Lung microvascular endothelial cell (primary cell): Measurements from ENCODE around the gene LRRC4C. TPM values are rescaled to one million over a fixed set of nuclear protein-coding genes. Genes with fewer than 3 reads are reported as not detected.

ENCODE experiments used
- DNase-seq, 2 donors: peaks; one replicate each; pipeline versions ENCODE4 v3.0.0 to v3.0.0-alpha.2; 2010; ENCODE audit warnings: low read depth in 2 of 2
- total RNA-seq: library from RNA; depleted of rRNA; stranded (reverse); fragments of >200 nt; gene quantifications from 2 replicates; pipeline ENCODE4 v1.2.1, GENCODE V29; 2014

Gene LRRC4C
- total RNA-seq, 1 donor from 2014 or later = not detected

DNA sequence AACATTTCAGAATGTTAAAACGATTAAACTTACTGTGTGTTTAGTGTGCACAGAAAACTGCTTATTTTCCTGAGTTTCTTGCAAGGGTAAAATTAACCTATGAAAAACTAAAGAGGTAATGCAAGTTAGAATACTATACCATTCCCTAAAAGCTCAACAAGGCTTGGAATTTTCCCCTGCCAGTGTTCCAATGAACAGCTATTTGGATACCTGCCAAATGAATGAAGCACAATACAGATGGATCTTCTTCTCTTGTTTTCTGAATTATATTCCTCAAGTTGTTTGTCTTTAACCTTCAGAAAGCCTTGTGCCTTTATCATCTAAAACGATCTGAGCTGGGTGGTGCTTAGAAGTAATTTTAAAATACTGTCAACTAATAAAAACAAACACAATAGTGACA, 204.5 kb downstream of the LRRC4C start:
- DNase-seq = no peak

GRCh38 chr11:41250408-41250935, 209.0 kb downstream of the LRRC4C start:
- DNase-seq = no peak

GRCh38 chr11:41247621-41248020, 211.8 kb downstream of the LRRC4C start:
- DNase-seq = no peak

DNA sequence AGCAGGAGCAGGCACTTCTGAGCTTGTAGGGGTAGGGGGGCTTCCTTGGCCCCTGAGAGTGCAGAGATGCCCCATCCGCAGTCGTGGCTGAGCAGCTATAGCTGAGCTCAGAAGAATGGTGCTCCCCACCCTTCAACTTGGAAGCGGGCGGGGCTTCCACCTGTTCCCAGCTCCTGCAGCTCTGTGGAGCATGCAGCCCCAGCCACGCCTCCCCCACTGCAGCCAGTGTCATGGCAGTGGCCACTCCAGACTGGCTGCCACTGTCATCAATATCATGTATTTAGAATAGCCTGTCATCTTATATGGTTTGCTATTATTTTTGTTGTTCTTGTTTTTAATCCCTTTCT, 213.1 kb downstream of the LRRC4C start:
- DNase-seq = no peak

GRCh38 chr11:41245704-41246398, 213.6 kb downstream of the LRRC4C start:
- DNase-seq = no peak

- no peak for DNase-seq
Observed at GRCh38 chr11:41245184-41245583, 214.3 kb downstream of the LRRC4C start.

DNA sequence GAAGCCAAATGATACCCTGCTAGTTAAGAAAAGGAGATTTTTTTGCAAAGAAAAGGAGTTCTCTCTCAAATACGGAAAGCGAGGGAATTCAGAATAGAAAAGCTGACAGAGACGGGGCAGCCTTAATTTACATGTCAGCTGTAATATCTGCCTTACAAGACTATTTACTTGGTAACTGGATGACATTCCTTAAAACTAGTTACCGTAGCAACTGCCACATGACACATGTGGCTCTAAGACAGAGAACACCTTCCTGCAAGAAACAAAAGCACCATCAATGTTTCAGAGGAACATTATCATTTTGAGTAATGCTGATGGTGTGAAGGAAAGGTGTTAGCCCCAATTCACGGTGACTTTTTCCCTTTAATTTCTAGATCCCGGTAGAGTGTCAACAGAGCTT, 222.1 kb downstream of the LRRC4C start:
- no peak for DNase-seq

- DNase-seq = no peak
Observed at GRCh38 chr11:41235668-41236067, 223.8 kb downstream of the LRRC4C start.

- DNase-seq = no peak
Observed at GRCh38 chr11:41225856-41226633, 233.4 kb downstream of the LRRC4C start.

DNA sequence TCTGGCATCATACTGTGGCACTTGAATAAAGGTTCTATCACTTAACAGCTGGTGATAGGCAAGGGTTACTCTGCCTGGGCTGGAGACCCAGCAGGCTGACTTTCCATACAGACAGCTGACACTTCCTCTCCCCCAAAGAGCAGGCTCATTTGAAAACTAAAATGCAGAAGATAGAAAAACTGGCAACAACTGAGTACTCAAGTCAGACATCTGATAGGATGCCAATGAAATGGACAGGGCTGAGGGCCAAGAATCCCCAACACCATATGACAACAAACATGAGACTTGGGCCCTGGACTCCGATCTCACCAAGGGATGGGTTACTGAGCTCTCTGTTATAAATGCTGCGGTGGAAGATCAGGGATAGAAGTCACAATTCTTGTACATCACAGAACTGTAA, 237.2 kb downstream of the LRRC4C start:
- DNase-seq = no peak

DNA sequence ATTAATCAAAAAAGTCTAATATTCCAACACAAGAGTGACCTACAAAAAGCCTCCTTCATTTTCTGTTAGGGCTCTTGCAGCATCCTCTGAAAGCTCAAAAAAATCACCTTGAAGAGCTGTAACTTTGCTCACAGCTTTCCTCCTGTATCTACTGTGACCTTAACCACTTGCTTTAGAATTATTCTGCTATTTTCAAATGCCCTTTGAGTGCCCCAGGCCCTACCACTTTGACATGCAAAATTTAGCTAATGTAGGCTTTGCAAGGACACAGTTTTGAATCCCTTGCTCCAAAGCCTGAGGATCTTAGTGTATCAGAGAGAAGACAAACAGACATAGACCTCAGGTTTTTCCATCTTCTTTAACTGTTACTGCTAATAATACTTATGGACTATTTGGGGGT, 253.1 kb downstream of the LRRC4C start:
- DNase-seq = no peak

GRCh38 chr11:41201156-41201555, 258.3 kb downstream of the LRRC4C start:
- DNase-seq = peak in 1 of 2 donors; percentile 29

DNA sequence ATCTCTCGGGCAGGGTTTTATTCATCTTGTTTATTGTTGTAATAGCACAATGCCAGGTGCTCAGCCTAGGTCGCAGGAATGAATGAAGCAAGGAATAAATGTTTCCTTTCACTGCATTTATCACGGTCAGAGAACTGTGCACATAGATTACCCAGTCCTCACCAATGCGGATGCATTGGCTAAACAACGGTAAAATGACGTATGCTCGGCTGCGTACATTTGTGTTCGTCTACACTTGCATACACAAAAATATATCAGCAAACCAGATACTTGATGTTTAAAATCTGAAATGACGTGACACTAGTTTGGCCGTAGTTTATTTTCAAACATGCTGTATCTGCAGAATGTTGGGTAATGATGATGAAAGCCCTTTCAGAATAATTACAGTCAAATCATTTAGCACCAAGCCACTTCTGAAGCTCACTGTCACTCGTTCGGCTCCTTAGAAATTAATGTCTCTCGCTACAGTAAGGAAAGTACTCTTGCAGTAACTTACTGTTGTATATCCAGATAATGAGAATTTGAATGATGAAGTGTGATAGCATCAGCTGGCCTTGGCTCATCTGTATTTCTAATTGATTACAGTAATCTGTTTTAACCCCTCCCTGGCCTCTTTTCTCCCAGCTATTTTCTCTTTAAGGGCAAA, 268.9 kb downstream of the LRRC4C start:
- DNase-seq = no peak

DNA sequence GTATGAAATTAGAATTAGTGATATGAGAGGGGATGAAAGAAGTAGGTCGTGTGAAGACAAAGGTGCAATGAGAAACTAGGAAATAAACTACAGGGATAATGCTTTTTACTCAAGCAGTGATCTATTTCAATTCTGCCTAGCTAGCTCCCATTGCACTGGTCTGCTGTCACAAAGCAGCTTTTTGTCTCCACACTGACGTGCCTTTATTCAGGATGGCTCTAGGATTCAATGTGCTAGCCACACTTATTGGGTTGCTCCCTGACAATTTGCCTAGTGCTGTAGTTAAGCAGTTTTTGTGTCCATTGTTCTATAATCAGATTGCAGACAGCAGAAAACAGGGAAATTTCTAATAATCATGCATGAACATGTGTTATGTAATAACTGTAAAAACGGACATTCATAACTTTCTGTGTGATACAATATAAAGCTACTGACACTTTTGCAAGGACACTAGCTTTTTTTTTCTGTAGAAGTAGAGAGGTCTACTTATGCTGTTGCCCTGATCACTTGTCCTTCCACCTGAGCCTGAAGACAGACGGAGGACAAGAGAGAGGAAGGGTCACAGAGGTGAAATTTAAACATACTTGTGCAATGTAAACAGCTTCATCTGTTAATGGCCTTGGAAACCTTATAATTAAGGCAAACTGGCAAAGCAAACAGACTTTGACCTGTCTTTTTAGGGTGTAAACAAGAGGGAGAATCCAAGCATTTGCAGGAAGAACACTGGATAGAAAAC, 269.6 kb downstream of the LRRC4C start:
- no peak for DNase-seq

DNA sequence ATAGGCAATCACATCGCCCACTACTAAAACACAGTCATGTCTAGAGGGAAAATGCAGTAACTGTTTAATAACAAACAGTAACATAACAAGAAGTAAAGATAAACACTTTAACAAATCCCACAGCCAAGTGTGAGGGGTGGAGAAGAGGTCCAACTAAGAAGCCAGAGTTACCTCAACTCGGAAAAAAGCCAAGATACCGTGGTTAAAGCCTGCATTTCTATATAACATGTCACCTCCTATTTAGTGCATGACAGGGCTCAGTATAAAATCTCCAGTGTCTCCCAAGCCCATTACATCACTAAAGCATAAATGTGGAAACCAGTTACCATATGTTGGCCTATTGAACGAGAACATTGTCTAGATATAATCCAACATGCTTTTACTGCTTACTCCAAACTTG, 281.7 kb downstream of the LRRC4C start:
- no peak for DNase-seq

DNA sequence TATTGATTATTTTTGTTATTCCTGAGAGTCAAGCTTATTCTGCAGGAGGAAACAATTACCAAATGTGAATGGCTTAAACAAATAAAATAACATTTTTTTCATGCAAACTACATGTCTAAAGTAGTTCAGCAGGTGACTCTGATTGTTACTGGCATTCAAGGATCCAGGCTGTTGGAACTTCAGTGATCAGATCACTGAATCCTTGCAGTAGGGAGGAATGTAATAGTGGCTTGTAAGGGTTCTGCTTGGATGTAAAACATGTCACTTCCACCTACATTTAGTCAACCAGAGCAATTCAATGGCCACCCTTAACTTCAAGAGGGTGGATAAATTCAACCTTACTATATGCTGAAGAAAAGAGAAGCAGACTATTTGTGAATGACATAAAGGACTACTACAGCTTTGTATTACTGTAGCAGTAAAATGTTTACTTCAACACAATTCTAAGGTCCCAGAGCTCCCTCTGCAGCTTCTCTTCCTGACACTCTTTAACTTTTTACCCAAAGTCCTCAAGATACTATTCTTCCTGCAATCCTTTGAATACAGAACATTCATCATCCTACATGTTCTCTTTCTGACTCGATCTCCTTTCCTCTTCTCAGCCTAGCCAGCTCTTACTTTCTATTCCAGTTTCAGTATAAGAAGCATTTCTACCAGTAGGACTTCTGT, 284.0 kb downstream of the LRRC4C start:
- DNase-seq = no peak

DNA sequence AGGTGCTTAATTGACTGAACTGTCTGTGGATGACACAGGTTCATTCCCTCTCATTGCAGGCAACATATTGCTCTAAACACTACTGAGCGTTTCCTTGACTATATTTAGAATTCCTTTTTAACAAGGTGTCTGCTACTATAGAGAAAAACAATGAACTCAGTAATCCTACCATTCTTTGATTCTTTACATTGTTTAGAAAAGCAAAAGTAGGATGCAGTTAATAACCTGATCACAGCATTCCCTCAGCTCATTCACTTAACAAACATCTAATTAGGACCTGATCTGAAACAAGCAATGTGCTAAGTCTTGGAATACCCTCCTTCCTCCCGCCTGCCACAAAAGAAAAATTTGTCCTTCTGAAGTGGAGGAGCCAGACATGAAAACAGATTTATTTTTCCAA, 313.1 kb downstream of the LRRC4C start:
- no peak for DNase-seq

DNA sequence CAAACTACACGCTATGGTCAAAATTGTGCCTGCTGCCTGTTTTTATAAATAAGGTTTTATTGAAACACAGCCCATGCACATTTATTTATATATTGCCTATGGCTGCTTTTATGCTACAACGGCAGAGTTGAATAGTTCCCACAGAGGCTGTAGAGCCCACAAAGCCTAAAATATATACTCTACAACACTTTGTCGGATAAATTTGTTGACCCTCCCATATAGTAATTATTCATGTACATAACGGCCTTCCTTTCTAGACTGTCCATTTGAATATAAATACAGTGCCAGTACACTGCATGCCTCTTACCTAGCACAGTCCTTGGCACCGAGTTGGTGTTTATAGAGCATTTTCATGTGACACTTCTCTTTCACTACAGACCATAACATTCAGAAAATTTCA, 314.0 kb downstream of the LRRC4C start:
- DNase-seq = no peak

DNA sequence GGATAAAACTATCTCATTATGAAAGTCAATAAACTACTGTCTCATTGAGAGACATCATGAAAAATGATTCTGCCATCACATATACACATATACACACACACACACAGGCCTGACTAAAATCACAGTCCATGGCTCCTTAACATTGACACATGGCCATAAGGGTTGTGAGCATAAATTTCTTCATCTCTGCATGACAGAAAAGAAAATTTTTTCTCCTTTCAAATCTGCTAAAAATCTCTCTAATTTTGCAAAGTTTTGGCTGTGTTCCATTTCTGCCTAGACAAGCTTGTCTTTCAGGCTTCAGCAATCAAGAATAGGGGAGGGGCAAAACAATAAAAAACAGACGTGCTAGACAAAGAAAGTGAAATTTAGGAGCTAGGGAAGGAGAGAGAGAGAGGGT, 324.5 kb downstream of the LRRC4C start:
- DNase-seq = no peak

DNA sequence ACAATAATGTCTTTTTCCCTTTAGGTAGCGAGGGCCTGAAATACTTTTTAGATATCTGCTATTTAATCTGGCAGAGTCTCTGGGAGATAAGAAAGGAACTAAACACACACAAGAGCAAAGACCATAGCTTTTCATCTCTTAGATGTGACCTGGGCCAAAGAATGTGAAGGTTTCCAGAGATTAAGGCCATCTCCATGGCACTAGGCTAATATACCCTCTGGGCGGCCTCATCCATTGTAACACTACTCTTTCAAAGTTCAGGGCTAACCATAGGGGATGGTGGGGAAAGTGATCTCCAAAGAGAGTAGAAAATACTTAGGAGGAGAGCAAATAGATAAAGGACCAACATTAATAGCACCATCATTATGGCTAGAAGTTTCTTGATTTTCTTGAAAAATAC, 326.4 kb downstream of the LRRC4C start:
- DNase-seq = no peak

DNA sequence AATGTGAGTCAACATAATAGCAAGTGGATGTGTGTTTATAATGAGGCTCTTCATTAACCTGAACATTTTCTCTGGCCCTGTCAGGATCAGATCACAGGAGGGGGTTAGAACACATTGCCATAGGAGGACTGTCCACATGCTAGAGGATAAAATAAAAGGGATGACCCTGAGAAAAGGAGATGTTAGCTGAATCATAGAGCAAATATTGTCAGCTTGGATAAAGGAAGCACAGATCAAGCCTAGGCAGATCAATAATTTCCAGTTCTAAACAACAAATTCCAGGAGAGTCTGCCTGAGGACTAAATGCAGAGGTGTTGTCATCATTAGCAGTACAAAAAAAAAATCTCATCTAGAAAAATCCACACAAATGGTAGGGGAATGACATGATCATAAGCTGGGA, 337.9 kb downstream of the LRRC4C start:
- no peak for DNase-seq
